Placental pericyte (primary cell): ENCODE results near the gene ATAT1. TPM values are rescaled to one million over a fixed set of nuclear protein-coding genes. Genes with fewer than 3 reads are reported as not detected.

Experiments used
- small RNA-seq: library from RNA; depleted of rRNA; stranded (forward); fragments of <200 nt; gene quantifications from one replicate; pipeline ENCODE3, GENCODE V24; 2012; ENCODE audit warnings: low replicate concordance
- total RNA-seq: library from RNA; depleted of rRNA; stranded (reverse); fragments of >200 nt; gene quantifications from 2 replicates; pipeline ENCODE4 v1.2.3, GENCODE V29; 2012

The ATAT1 gene
- 5.4 and 7.2 TPM in 2 replicates for total RNA-seq

DNA sequence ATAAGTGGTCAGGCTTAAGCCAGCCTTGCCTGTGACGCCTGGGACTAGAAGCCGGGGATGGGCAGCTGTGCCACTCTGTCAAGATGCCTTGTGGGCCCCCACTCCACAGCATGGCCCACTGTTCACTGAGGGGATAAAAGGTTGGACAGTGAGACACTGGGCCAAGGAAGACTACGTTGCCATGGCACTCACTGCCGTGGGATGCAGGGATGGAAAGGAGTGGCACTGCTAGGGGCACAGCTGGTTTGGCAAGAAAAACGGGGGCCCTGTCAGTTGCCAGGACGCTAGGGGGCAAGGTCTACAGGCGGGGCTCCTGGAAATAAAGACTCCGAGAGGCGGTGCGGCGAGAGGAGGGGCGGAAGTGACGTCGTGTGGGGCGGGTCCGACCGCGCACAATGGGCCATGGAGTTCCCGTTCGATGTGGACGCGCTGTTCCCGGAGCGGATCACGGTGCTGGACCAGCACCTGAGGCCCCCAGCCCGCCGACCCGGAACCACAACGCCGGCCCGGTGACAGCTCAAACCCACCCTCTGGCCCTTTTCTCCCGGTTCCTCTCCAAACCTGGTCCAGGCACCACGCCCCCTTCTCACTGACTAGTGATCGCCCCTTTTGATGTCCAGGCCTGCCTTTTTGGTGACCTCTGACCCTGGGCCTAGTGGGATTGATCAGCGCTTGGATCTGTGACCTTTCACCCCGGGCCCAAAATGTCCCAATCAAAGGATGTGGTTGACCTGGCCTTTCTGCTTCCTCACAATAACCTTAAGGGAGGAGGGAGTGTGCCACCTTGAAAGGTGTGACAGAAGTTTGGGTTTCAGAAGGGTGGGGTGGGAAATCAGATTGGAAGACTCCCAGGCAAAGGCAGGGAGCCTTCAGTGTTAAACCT, at the start of gene ATAT1:
Gene ATAT1 (plus strand): TSS at position 391 of the 883 bp plus-strand sequence.

DNA sequence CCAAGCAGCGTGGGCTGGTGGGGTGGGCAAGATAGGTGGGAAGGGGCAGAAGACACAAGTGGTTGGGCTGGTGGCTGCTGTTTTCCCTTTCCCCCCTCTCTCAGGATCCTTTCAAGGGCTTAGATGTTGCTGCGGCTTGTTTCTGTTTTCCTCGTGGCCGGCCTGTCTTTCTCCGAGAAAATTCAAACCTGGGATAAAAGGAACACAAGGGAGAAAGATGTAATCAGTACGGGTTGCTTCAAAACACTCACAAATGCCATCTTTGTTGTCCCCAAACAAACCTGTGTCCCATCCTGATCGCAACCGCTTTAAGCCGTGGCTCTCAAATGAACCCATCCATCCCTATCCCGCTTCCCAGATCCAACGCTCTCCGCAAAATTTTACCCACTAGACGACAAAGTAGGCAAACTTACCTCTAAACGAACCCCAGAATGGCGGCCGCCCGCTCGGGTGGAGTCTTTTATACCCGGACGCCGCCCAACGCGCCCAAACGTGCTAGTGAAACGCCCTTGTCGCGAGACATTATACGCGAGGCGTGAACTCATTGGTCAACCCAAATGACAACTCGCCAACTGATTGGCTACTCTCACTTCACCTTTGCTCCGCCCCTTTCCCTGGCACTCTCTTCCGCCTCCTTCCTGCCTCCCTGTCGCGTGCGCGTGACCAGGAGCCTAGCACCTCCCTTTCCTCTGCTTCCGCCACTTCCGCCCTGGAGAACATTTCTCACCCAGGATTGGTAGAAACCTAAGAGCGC, 9.7 kb upstream of the ATAT1 start, which contains the start of gene PPP1R10:
Gene PPP1R10 (minus strand): TSS at position 433 of the 754 bp plus-strand sequence. CDS start 7,299 bp downstream, outside the sequence.

DNA sequence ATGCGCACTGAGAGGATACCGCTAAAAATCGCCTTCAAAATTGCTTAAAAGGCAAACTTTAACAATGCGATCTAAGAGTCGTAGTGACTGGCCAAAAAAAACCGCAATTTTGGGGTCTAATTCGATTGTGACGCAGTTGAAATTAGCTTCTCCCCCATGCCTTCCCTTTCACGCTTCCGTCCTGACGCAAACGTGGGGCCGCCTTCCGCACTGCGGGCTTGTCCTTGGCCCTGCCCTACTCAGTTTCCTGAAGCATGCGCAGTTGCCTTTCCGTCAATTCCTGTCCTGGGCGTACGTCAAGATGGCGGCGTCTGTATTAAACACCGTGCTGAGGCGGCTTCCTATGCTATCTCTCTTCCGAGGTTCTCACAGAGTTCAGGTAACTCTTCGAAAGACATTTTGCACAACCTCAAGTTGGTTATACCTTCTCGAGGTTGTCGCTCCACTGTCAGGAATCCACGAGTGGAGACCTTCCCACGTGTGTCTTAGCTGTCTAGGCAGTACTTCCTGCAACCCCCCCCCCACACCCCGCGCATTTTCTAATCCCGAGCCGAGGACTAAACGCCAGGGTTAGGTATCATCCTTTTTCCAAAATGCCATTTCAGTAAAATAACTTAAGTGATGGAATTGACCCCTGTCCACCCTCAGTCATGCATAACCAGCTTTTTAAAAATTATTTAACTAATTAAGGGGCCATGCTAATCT, 9.0 kb upstream of the ATAT1 start, which contains the start of gene MRPS18B:
Gene MRPS18B (plus strand): TSS at position 276 of the 705 bp plus-strand sequence. CDS start 26 bp downstream, at position 302.

DNA sequence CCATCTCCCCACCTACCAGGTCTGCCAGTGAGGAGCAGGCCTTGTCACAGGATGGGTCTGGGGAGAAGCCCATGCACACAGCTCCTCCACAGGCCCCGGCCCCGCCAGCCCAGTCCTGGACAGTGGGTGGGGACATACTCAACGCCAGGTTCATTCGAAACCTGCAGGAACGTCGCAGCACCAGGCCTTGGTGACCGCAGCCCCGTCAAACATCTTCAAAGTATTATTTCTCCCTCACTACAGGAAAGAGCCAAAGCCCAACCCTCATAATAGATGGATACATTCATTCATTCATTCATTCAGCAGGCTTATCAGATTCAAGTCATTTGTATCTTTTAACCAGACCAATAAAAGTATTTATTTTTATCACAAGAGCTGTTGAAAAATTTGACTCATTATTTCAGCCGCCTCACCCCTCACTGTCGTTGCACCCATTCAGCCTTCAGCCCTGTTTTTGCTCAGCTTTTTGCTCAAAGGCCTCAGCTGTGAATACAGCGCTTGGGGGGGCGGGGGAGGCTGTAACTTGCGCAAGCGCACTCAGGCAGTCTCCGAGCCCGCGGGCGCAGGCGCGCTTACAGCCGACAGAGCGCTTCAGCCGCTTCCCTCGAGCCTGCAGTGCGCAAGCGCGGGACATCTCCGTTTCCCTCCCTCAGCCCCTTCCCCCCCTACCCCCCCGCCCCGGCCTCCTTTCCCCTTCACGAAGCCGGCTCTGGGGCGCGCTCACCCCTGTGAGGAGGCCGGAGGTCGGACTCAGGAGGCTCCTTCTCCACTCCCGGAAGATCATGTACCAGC, 20.0 kb downstream of the ATAT1 start, which contains the start of gene C6orf136:
Gene C6orf136 (plus strand): TSS at position 684 of the 792 bp plus-strand sequence. CDS start 99 bp downstream, at position 783.

DNA sequence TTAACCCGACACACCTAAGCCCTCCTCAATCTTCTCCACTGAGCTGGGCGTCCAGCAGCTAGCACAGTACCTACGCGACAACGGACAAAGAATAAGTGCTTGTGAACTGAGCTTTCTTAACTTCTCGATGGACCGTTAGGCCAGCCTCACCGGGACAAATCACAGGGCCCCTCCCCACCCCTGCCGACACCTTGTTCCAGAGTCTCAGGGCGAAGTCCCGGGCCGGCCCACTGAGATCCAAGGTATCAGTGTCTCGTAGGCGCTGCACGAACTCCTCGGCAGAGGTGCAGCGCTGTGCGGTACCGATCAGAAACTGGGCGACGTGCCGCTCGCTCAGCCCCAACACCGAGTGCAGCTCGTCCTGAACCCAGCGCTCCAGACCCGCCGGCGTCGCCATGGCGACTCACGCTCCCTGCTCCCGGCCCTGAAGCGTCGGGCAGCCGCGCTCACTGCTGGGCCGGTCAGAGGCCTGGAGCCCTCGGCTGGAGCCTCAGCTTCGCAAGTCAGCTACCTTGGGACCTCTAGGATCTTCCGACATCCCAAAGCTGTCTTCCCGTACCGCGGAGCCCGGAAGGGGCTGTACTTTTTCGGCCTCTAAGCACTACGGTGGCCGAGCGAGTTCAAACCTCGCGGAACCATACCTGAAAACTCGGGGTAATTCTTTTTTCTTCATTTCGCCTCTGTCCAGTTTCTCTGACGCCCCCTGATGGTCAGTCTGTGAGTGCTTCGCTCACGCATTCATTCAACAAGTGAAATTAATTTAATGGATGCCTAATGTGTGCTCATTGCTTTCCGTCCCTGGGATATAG, 46.0 kb downstream of the ATAT1 start, which contains the start of gene DHX16:
Gene DHX16 (minus strand): TSS at position 562 of the 809 bp plus-strand sequence. CDS start 165 bp downstream, at position 397.

DNA sequence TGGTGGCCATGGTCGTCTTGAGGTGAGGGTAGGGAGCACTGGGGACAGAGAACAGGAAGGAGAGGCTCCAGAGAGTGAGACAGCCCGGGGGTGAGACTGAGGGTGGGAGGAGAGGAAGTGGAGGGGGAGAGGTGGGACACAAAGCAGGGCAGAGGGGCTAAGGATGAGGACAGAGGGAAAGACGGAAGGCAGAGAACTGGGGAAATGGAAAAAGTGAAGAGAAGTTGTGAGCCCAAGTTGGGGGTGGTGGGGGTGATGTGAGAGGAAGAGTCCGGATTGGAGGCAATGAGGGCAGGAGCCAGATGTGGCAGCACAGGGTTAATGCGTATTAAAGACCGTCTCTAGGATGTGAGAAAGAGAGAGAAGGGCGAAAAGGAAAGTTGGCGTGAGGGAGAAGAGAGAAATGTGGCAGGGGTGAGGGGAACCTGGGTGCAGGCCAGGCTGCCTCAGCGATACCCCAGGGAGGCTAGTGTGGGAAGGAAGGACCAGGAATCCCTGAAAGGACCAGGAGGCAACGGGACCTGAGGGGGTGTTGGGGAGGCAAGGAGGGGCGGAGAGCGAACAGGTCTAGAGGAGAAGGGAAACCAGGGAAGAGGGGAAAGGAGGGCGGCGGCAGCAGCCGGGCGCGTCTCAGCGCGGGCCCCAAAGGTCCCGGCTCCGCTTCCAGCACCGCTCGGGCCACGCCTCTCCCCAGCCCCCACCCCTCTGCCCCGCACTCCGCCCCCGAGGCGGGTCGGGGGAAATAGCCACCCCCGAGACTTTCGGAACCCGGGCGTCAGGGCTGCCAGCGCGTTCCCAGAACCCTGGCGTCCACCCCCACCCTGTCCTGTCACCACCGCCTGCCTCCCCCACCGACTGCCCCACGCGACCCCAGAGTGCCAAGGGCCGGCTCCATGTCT, 59.6 kb downstream of the ATAT1 start, which contains the start of gene PPP1R18:
Gene PPP1R18 (minus strand): TSS at position 637 of the 899 bp plus-strand sequence. CDS start 627 bp downstream, at position 10.

DNA sequence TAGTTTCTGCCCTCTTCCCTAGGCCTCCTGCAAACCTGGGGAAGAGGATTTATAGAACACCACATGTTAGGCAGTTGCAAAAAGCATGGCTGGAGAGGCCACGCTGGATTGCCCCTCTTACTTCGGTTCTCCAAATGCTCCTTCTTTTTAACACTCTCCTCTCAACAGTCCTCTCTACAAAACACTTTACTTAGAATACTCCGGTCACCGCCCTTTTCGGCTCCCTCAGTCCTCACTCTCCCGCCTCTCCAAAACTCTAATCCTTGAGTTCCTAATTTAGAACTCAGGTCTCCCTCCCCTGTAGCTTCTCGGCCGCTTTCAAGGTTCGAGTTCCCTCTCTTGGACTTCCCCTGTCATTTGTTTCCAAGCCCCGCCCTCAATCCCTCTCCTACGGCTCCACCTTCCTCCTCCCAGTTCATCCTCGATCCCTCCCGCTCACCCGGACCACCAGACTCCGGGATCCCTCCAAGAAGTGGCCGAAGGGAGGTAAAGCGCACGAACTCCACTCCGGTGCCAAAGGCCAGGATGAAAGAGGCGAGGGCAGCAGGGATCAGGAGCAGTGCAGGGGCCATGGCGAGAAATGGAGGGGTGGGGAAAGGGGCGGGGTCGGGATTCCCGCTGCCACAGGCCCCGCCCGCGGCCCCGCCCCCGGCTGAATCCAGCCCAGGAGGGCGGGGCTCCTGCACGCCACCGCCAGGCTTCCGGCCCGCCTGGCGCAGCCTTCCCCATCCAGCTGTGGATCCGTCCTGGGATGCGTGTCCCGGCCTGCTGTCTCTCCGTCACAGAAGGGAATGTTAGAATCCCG, 63.9 kb downstream of the ATAT1 start, which contains the start of gene NRM:
Gene NRM (minus strand): TSS at position 582 of the 805 bp plus-strand sequence. CDS start 10 bp downstream, at position 572.

Small RNA genes lying within 50 kb of the gene (small RNA-seq; reads per million reads assigned to genes)
- gene MIR877 = 0.81 reads per million, percentile 36 among the genes with 10 or more reads in this experiment

Other genes starting within 250 kb of the ATAT1 start
- gene HLA-E, start 137.4 kb upstream of the ATAT1 start, total RNA-seq = 175 and 411 TPM in 2 replicates
- gene GNL1, start 70.4 kb upstream of the ATAT1 start, total RNA-seq = 34.6 and 53.1 TPM in 2 replicates
- gene PRR3, start 69.6 kb upstream of the ATAT1 start, total RNA-seq = 7.9 and 11.3 TPM in 2 replicates
- 53.1 and 54.5 TPM in 2 replicates for gene ABCF1, start 55.4 kb upstream of the ATAT1 start, total RNA-seq
- 40.9 and 53.4 TPM in 2 replicates for gene PPP1R10, start 9.6 kb upstream of the ATAT1 start, total RNA-seq
- gene MRPS18B, start 9.0 kb upstream of the ATAT1 start, total RNA-seq = 70.5 and 88.8 TPM in 2 replicates
- 3.3 and 4.0 TPM in 2 replicates for gene C6orf136, start 20.3 kb downstream of the ATAT1 start, total RNA-seq
- gene DHX16, start 46.1 kb downstream of the ATAT1 start, total RNA-seq = 36.5 and 48.4 TPM in 2 replicates
- gene PPP1R18, start 59.8 kb downstream of the ATAT1 start, total RNA-seq = 95.6 and 121 TPM in 2 replicates
- 2.2 and 7.3 TPM in 2 replicates for gene NRM, start 64.1 kb downstream of the ATAT1 start, total RNA-seq
- gene MDC1, start 90.4 kb downstream of the ATAT1 start, total RNA-seq = 4.4 and 14.3 TPM in 2 replicates
- gene TUBB, start 93.5 kb downstream of the ATAT1 start, total RNA-seq = 380 and 1,475 TPM in 2 replicates
- 107 and 112 TPM in 2 replicates for gene FLOT1, start 115.8 kb downstream of the ATAT1 start, total RNA-seq
- 256 and 325 TPM in 2 replicates for gene IER3, start 117.7 kb downstream of the ATAT1 start, total RNA-seq